HCT116 (cell line): ENCODE data around the gene TMEM184A. TPM values are rescaled to one million over a fixed set of nuclear protein-coding genes. Genes with fewer than 3 reads are reported as not detected.

Source experiments
- ATAC-seq: fragments of 200-7000 bp; cut with Tn5 transposase; 2 replicates; pipeline ENCODE4 v1.9.1; 2020; ENCODE audit warnings: mild to moderate bottlenecking, moderate library complexity
- BruUV-seq: library from RNA; stranded (reverse); fragments of 400-500 nt; replicated peaks from 2 replicates; lab custom pipeline; 2021; lab: Mats Ljungman, UMichigan
- CTCF ChIA-PET: fragments of 300-600 bp; sonication (Branson Sonifier 250); formaldehyde crosslinking; loops from one replicate; lab custom pipeline; 2021; ENCODE audit warnings: antibody characterized with exemption; lab: Charles Lee
- POLR2A ChIA-PET: fragments of 300-600, 350-600 bp; sonication (Branson Sonifier 250); formaldehyde crosslinking; loops from one replicate; lab custom pipeline; 2021; ENCODE audit warnings: antibody characterized with exemption; lab: Charles Lee
- RAD21 ChIA-PET, 2 experiments: fragments of 300-600 bp; sonication (Branson Sonifier 250); formaldehyde crosslinking; loops; one replicate each; lab custom pipeline; 2023; ENCODE audit warnings: low total read pairs in 2 of 2; ENCODE audit not compliant: uncharacterized antibody in 2 of 2, unreplicated experiment in 2 of 2, low non-redundant PET in 1 of 2; lab: Charles Lee
- DNase-seq: peaks from one replicate; pipeline ENCODE4 v3.0.0-alpha.2; 2010; ENCODE audit warnings: low read depth, low spot score
- H2AFZ ChIP-seq: fragments of 200-600 bp; shearing (Covaris generic), sonication (generic); 2 replicates; pipeline ENCODE4 v1.6.1; 2017; ENCODE audit warnings: low read depth, mixed run types, mixed read lengths, antibody characterized with exemption, low read length; ENCODE audit not compliant: poor library complexity, severe bottlenecking
- H3K27ac ChIP-seq: 2 replicates; pipeline ENCODE4 v1.5.1; 2012; ENCODE audit warnings: low read depth, low read length
- H3K27me3 ChIP-seq: fragments of 200-600 bp; sonication (generic); 2 replicates; pipeline ENCODE4 v1.6.1; 2016; ENCODE audit warnings: mixed run types, low read length, mixed read lengths; ENCODE audit not compliant: insufficient read depth
- H3K36me3 ChIP-seq, 2 experiments: fragments of 200-500 bp in 1 of 2; fragments of 200-600 bp in 1 of 2; sonication (Bioruptor generic) in 1 of 2; sonication (generic) in 1 of 2; 2 replicates each; pipeline versions ENCODE4 v1.5.1 to v1.6.1; 2014 to 2016; ENCODE audit warnings: low read length in 2 of 2, inconsistent platforms in 1 of 2, mixed read lengths in 1 of 2, mixed run types in 1 of 2; ENCODE audit not compliant: insufficient read depth in 2 of 2, control insufficient read depth in 1 of 2
- H3K4me1 ChIP-seq, 2 experiments: fragments of 200-600 bp in 1 of 2; sonication (generic) in 1 of 2; 2 replicates each; pipeline versions ENCODE4 v1.5.1 to v1.6.1; 2012 to 2017; ENCODE audit warnings: low read length in 2 of 2, inconsistent platforms in 1 of 2, mild to moderate bottlenecking in 1 of 2, mixed read lengths in 1 of 2, mixed run types in 1 of 2, moderate library complexity in 1 of 2; ENCODE audit not compliant: insufficient read depth in 2 of 2, control insufficient read depth in 1 of 2
- H3K4me2 ChIP-seq: fragments of 200-600 bp; sonication (generic); 2 replicates; pipeline ENCODE4 v1.6.1; 2017; ENCODE audit warnings: mixed run types, low read length, mixed read lengths
- H3K4me3 ChIP-seq, 2 experiments: fragments of 200-600 bp in 1 of 2; sonication (generic) in 1 of 2; replicated peaks in 1 of 2; 2 replicates each; pipeline ENCODE4 v1.5.1; 2011 to 2016; ENCODE audit warnings: low read length in 2 of 2, control low read depth in 1 of 2, low read depth in 1 of 2, mild to moderate bottlenecking in 1 of 2, mixed read lengths in 1 of 2, mixed run types in 1 of 2
- H3K79me2 ChIP-seq: fragments of 200-600 bp; sonication (generic); 2 replicates; pipeline ENCODE4 v1.6.1; 2017; ENCODE audit warnings: mild to moderate bottlenecking, mixed run types, low read length, moderate library complexity, mixed read lengths; ENCODE audit not compliant: insufficient read depth
- H3K9ac ChIP-seq: fragments of 200-600 bp; sonication (generic); 2 replicates; pipeline ENCODE4 v1.6.1; 2016; ENCODE audit warnings: low read length, mixed read lengths
- H3K9me2 ChIP-seq: fragments of 200-600 bp; sonication (generic), shearing (Covaris generic); 2 replicates; pipeline ENCODE4 v1.6.1; 2017; ENCODE audit warnings: mixed run types, mild to moderate bottlenecking, moderate library complexity; ENCODE audit not compliant: insufficient read depth
- H3K9me3 ChIP-seq, 2 experiments: fragments of 200-500 bp in 1 of 2; fragments of 200-600 bp in 1 of 2; sonication (Bioruptor generic) in 1 of 2; sonication (generic) in 1 of 2; 2 replicates each; pipeline ENCODE4 v1.6.1; 2014 to 2017; ENCODE audit warnings: low read length in 2 of 2, mixed read lengths in 2 of 2, inconsistent platforms in 1 of 2, low read depth in 1 of 2, mild to moderate bottlenecking in 1 of 2, mixed run types in 1 of 2, moderate library complexity in 1 of 2; ENCODE audit not compliant: control insufficient read depth in 1 of 2, insufficient read depth in 1 of 2
- H4K20me1 ChIP-seq: fragments of 200-600 bp; sonication (generic), shearing (Covaris generic); 2 replicates; pipeline ENCODE4 v1.6.1; 2017; ENCODE audit warnings: mixed run types, mild to moderate bottlenecking, moderate library complexity; ENCODE audit not compliant: insufficient read depth
- ATF3 ChIP-seq: IDR thresholded peaks from 2 replicates; pipeline ENCODE4 v1.6.1; 2012
- CBX3 ChIP-seq: IDR thresholded peaks from 2 replicates; pipeline ENCODE4 v1.6.1; 2012; ENCODE audit warnings: low read depth
- EZH2 ChIP-seq: fragments of 200-600 bp; sonication (generic); IDR thresholded peaks from 2 replicates; pipeline ENCODE4 v1.6.1; 2017; ENCODE audit warnings: antibody characterized with exemption, mixed run types
- FOSL1 ChIP-seq: IDR thresholded peaks from 2 replicates; pipeline ENCODE4 v1.6.1; 2012; ENCODE audit warnings: low read depth
- JUND ChIP-seq: IDR thresholded peaks from 2 replicates; pipeline ENCODE4 v1.6.1; 2012
- POLR2AphosphoS5 ChIP-seq: IDR thresholded peaks from 2 replicates; pipeline ENCODE4 v1.6.1; 2011; ENCODE audit warnings: mild to moderate bottlenecking, low read depth, low read length, moderate library complexity
- RAD21 ChIP-seq: IDR thresholded peaks from 2 replicates; pipeline ENCODE4 v1.6.1; 2012; ENCODE audit warnings: low read depth, mild to moderate bottlenecking
- REST ChIP-seq: IDR thresholded peaks from 2 replicates; pipeline ENCODE4 v1.6.1; 2012; ENCODE audit warnings: low read depth
- SIN3A ChIP-seq: IDR thresholded peaks from 2 replicates; pipeline ENCODE4 v1.6.1; 2012; ENCODE audit warnings: low read depth
- SP1 ChIP-seq: IDR thresholded peaks from 2 replicates; pipeline ENCODE4 v1.6.1; 2012; ENCODE audit warnings: low read depth
- SRF ChIP-seq: IDR thresholded peaks from 2 replicates; pipeline ENCODE4 v1.6.1; 2012; ENCODE audit warnings: low read depth
- YY1 ChIP-seq: IDR thresholded peaks from 2 replicates; pipeline ENCODE4 v1.6.1; 2011; ENCODE audit warnings: low read length, low read depth, moderate library complexity, mild to moderate bottlenecking; ENCODE audit not compliant: insufficient replicate concordance; ENCODE audit errors: extremely low read depth
- ZNF274 ChIP-seq: fragments of 200-500 bp; sonication (Bioruptor generic); IDR thresholded peaks from 2 replicates; pipeline ENCODE4 v1.6.1; 2014; ENCODE audit warnings: mild to moderate bottlenecking, low read depth, low read length, inconsistent platforms
- intact Hi-C: fragments of 100-400 bp; cut with micrococcal nuclease; formaldehyde crosslinking; loops from 2 replicates; pipeline ENCODE4 v1.10.0; 2022
- total RNA-seq: library from RNA; stranded (reverse); gene quantifications from one replicate; pipeline ENCODE4 v1.2.1, GENCODE V29; 2021; ENCODE audit not compliant: unreplicated experiment
- TF ChIP-seq, protein P1 (sequence below), 3 experiments: fragments of 200-600 bp in 1 of 3; sonication (generic) in 1 of 3; IDR thresholded peaks in 2 of 3; conservative IDR thresholded peaks in 1 of 3; 2 replicates each; pipeline ENCODE4 v1.5.1; 2012 to 2017; ENCODE audit warnings: low read depth in 2 of 3, low read length in 2 of 3, antibody characterized with exemption in 1 of 3, borderline replicate concordance in 1 of 3, control low read depth in 1 of 3, mild to moderate bottlenecking in 1 of 3, mixed read lengths in 1 of 3, mixed run types in 1 of 3, moderate library complexity in 1 of 3; ENCODE audit not compliant: insufficient read depth in 1 of 3

The TMEM184A gene
- total RNA-seq, 1 experiment from 2014 or later: 34.8 TPM

- H3K79me2 ChIP-seq: no peaks in the 10 kb centered on the region
- H3K27ac ChIP-seq: no peak overlapping the region
- no peaks in the 10 kb centered on the region for H3K9me2 ChIP-seq
- intact Hi-C loops: no loop called here
- no peak for TF ChIP-seq SIN3A
- no peak for TF ChIP-seq JUND
- no peak for TF ChIP-seq ATF3
- TF ChIP-seq YY1: no peak
- TF ChIP-seq EZH2: no peak
- no peak for TF ChIP-seq REST
- TF ChIP-seq, protein P1, sequence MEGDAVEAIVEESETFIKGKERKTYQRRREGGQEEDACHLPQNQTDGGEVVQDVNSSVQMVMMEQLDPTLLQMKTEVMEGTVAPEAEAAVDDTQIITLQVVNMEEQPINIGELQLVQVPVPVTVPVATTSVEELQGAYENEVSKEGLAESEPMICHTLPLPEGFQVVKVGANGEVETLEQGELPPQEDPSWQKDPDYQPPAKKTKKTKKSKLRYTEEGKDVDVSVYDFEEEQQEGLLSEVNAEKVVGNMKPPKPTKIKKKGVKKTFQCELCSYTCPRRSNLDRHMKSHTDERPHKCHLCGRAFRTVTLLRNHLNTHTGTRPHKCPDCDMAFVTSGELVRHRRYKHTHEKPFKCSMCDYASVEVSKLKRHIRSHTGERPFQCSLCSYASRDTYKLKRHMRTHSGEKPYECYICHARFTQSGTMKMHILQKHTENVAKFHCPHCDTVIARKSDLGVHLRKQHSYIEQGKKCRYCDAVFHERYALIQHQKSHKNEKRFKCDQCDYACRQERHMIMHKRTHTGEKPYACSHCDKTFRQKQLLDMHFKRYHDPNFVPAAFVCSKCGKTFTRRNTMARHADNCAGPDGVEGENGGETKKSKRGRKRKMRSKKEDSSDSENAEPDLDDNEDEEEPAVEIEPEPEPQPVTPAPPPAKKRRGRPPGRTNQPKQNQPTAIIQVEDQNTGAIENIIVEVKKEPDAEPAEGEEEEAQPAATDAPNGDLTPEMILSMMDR (IDR thresholded peaks at IDR 0.05 in 2 of 3, conservative IDR thresholded peaks at IDR 0.05 in 1 of 3; ENCODE audit: borderline replicate concordance in 1 of 3, insufficient read depth in 1 of 3, low read depth in 2 of 3, low read length in 2 of 3): no peak
- no peak for TF ChIP-seq CBX3
- TF ChIP-seq SRF: no peak
- TF ChIP-seq FOSL1: no peak
- no peak for TF ChIP-seq ZNF274
- no peak for TF ChIP-seq POLR2AphosphoS5
- no peak for TF ChIP-seq RAD21
- no peak for TF ChIP-seq SP1
- no peak overlapping the region for H3K4me2 ChIP-seq
- H3K36me3 ChIP-seq: no peaks in the 10 kb centered on the region
- DNase-seq (no peak), ATAC-seq (no peak)
- no TSS peak for BruUV-seq
- H3K9me3 ChIP-seq: no peaks in the 10 kb centered on the region
- no peak overlapping the region for H2AFZ ChIP-seq
- no peaks in the 10 kb centered on the region for H4K20me1 ChIP-seq
- ChIA-PET RAD21 (no interaction called here), POLR2A (no interaction called here), CTCF (no interaction called here)
- no peaks in the 10 kb centered on the region for H3K4me1 ChIP-seq
- no peak overlapping the region for H3K9ac ChIP-seq
- H3K27me3 ChIP-seq: no peaks in the 10 kb centered on the region
- H3K4me3 ChIP-seq: no peak overlapping the region
Observed at GRCh38 chr7:1599640-1600395, 43.8 kb upstream of the TMEM184A start.
